Parathyroid adenoma (tissue), 2 donors: ENCODE data around the gene USP3.
"Not testable (repeated sequence)": the region's sequence is repeated elsewhere in the genome, so short reads cannot be mapped to it uniquely, and the experiment has no call there.

Experiments used
- H2AFZ ChIP-seq: fragments of 300-600 bp; sonication (generic); one replicate; pipeline ENCODE4 v1.7.0; 2017; ENCODE audit warnings: antibody characterized with exemption, mild to moderate bottlenecking
- H3K27ac ChIP-seq: fragments of 300-600 bp; sonication (generic); one replicate; pipeline ENCODE4 v1.7.0; 2017
- H3K27me3 ChIP-seq: fragments of 300-600 bp; sonication (generic); one replicate; pipeline ENCODE4 v1.7.0; 2017; ENCODE audit warnings: low read length; ENCODE audit not compliant: control insufficient read depth, insufficient read depth
- H3K36me3 ChIP-seq: fragments of 300-600 bp; sonication (generic); one replicate; pipeline ENCODE4 v1.7.0; 2017; ENCODE audit warnings: low read length; ENCODE audit not compliant: control insufficient read depth, insufficient read depth
- H3K4me1 ChIP-seq: fragments of 300-600 bp; sonication (generic); one replicate; pipeline ENCODE4 v1.7.0; 2017; ENCODE audit warnings: control low read depth
- H3K4me2 ChIP-seq: fragments of 300-600 bp; sonication (generic); one replicate; pipeline ENCODE4 v1.7.0; 2017; ENCODE audit warnings: low read length
- H3K4me3 ChIP-seq: fragments of 300-600 bp; sonication (generic); one replicate; pipeline ENCODE4 v1.7.0; 2017; ENCODE audit warnings: low read depth, low read length
- H3K79me2 ChIP-seq: fragments of 300-600 bp; sonication (generic); one replicate; pipeline ENCODE4 v1.7.0; 2017; ENCODE audit warnings: control low read depth
- H3K9ac ChIP-seq: fragments of 300-600 bp; sonication (generic); one replicate; pipeline ENCODE4 v1.7.0; 2017; ENCODE audit warnings: mild to moderate bottlenecking
- H3K9me3 ChIP-seq: fragments of 300-600 bp; sonication (generic); one replicate; pipeline ENCODE4 v1.7.0; 2017; ENCODE audit warnings: low read length; ENCODE audit not compliant: control insufficient read depth
- TF ChIP-seq, protein P1 (sequence below): fragments of 300-600 bp; sonication (generic); IDR thresholded peaks from one replicate; pipeline ENCODE4 v1.7.0; 2017; ENCODE audit warnings: antibody characterized with exemption, mild to moderate bottlenecking
- donor health status: primary hyperparathyroidism.

USP3 gene

DNA sequence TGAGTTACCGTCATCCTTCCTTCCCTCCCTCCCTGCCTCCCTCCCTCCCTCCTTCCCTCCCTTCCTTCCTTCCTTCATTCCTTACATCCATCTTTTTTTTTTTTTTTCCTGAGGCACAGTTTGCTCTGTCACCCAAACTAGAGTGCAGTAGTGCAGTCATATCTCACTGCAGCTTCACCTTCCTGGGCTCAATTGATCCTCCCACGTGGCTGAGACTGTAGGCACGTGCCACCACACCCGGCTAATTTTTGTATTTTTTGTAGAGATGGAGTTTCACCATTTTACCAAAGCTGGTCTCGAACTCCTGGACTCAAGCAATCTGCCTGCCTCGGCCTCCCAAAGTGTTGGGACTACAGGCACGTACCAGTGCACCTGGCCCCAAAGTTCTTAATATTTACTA is 25.8 kb downstream of the USP3 start:
- TF ChIP-seq, protein P1, sequence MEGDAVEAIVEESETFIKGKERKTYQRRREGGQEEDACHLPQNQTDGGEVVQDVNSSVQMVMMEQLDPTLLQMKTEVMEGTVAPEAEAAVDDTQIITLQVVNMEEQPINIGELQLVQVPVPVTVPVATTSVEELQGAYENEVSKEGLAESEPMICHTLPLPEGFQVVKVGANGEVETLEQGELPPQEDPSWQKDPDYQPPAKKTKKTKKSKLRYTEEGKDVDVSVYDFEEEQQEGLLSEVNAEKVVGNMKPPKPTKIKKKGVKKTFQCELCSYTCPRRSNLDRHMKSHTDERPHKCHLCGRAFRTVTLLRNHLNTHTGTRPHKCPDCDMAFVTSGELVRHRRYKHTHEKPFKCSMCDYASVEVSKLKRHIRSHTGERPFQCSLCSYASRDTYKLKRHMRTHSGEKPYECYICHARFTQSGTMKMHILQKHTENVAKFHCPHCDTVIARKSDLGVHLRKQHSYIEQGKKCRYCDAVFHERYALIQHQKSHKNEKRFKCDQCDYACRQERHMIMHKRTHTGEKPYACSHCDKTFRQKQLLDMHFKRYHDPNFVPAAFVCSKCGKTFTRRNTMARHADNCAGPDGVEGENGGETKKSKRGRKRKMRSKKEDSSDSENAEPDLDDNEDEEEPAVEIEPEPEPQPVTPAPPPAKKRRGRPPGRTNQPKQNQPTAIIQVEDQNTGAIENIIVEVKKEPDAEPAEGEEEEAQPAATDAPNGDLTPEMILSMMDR = no peak
- Histone ChIP-seq H3K4me1 (no peaks in the 10 kb centered on the region), H3K9ac (no peak overlapping the region), H2AFZ (no peak overlapping the region), H3K4me3 (no peak overlapping the region), H3K27ac (no peak overlapping the region), H3K4me2 (no peak overlapping the region), H3K27me3 (no peaks in the 10 kb centered on the region), H3K36me3 (no peaks in the 10 kb centered on the region), H3K79me2 (peaks cover 18% of the 10 kb centered on the region), H3K9me3 (no peaks in the 10 kb centered on the region)

DNA sequence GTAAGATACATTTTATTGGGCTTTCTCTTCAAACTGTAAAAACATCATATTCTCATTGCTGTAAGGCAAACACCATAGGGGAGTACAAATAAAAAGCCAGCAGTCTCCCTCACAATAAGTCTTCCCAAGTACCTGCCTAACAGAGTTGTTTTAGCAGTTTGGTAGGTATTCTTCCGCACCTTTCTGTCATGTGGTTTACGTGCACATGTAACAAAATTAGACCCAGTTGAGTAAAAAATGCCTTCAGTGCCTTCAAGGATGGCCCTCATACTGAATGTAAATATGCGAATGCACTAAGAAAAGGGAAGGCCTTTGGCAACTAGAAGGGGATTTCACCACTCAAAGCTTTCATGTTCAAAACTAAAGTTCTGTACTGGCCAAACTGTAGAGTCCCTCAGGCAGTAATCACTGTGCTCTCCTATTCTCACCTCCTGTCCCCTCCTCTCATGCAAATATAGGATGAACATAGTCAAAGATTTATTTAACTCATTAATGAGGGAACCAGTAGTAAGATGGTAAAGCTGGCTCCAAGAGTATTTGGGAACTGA is 26.4 kb downstream of the USP3 start:
- H3K9me3 ChIP-seq = no peaks in the 10 kb centered on the region
- no peak overlapping the region for H2AFZ ChIP-seq
- H3K4me3 ChIP-seq = no peak overlapping the region
- no peak overlapping the region for H3K9ac ChIP-seq
- no peaks in the 10 kb centered on the region for H3K36me3 ChIP-seq
- H3K4me1 ChIP-seq = no peaks in the 10 kb centered on the region
- H3K4me2 ChIP-seq = no peak overlapping the region
- peaks cover 15% of the 10 kb centered on the region for H3K79me2 ChIP-seq
- H3K27ac ChIP-seq = no peak overlapping the region
- H3K27me3 ChIP-seq = no peaks in the 10 kb centered on the region
- TF ChIP-seq, protein P1 = no peak

DNA sequence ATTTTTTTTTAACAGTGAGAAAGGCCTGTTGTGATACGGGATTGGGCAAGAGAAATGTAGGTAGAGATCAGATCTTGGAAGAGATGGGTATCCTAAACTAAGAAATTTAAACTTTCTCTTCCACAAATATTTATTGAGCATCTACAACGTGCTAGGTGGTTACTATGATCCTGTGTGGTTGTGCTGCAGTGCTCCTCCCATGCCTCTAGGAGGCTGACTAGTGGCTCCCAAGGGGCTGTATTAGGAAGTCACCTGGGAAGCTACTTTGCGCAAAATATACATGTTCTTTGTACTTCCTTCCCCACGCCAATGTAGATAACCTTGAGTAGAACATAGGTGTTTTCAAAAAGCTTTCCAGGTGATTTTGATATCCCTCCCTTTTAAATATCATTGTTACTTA is 27.2 kb downstream of the USP3 start:
- no peak overlapping the region for H3K9ac ChIP-seq
- TF ChIP-seq, protein P1 = no peak
- no peaks in the 10 kb centered on the region for H3K9me3 ChIP-seq
- no peak overlapping the region for H2AFZ ChIP-seq
- H3K4me1 ChIP-seq = no peaks in the 10 kb centered on the region
- no peak overlapping the region for H3K4me2 ChIP-seq
- H3K27ac ChIP-seq = no peak overlapping the region
- no peak overlapping the region for H3K4me3 ChIP-seq
- no peaks in the 10 kb centered on the region for H3K27me3 ChIP-seq
- H3K36me3 ChIP-seq = no peaks in the 10 kb centered on the region
- peaks cover 11% of the 10 kb centered on the region for H3K79me2 ChIP-seq

DNA sequence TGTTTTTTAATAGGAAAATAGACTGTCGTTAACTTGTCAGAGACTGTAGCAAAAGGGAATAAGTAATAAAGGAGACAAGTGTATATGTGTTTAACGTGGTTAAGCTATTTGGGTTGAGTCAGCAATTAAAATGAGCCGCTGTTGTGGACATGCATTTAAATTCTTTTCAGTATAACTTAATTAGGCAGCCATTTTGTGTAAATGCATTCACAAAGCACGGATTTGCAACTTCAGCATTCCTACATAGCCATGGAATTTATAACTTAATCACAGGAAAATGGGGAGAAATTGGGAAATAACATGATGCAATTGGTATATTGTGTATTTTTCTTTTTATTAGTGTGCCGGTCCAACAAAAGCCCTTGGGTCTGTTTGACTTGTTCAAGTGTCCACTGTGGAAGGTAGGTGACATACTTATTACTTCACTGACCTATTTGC is 27.9 kb downstream of the USP3 start:
- no peak overlapping the region for H3K9ac ChIP-seq
- no peaks in the 10 kb centered on the region for H3K36me3 ChIP-seq
- H3K4me3 ChIP-seq = no peak overlapping the region
- no peak overlapping the region for H3K4me2 ChIP-seq
- TF ChIP-seq, protein P1 = no peak
- H3K79me2 ChIP-seq = peaks cover 9% of the 10 kb centered on the region
- H3K4me1 ChIP-seq = no peaks in the 10 kb centered on the region
- H3K9me3 ChIP-seq = no peaks in the 10 kb centered on the region
- no peaks in the 10 kb centered on the region for H3K27me3 ChIP-seq
- no peak overlapping the region for H3K27ac ChIP-seq
- no peak overlapping the region for H2AFZ ChIP-seq

DNA sequence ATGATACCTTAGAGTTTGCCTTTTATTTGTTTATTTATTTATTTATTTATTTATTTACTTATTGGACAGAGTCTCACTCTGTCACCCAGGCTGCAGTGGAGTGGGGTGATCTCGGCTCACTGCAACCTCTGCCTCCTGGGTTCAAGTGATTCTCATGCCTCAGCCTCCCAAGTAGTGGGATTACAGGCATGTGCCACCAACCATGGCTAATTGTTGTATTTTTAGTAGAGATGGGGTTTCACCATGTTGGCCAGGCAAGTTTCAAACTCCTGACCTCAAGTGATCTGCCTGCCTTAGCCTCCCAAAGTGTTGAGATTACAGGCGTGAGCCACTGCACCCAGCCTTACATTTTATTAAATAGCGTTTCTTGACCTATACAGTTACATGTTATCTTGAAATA is 30.5 kb downstream of the USP3 start:
- H3K79me2 ChIP-seq, H3K4me1 ChIP-seq, H3K27me3 ChIP-seq, H3K36me3 ChIP-seq, H2AFZ ChIP-seq, H3K9ac ChIP-seq, H3K27ac ChIP-seq, H3K4me2 ChIP-seq, H3K9me3 ChIP-seq, H3K4me3 ChIP-seq: not testable (repeated sequence)
